WTC11 (cell line): ENCODE measurements around the gene TMEM234. TPM values are rescaled to one million over a fixed set of nuclear protein-coding genes. Genes with fewer than 3 reads are reported as not detected.

Experiments
- ATAC-seq: fragments of 200-7000 bp; cut with Tn5 transposase; 2 replicates; pipeline ENCODE4 v1.10.0; 2021; ENCODE audit warnings: mild to moderate bottlenecking, moderate library complexity
- CTCF ChIA-PET: fragments of 300-600 bp; sonication (Branson Sonifier 250); formaldehyde crosslinking; loops from one replicate; lab custom pipeline; 2021; ENCODE audit warnings: antibody characterized with exemption; lab: Charles Lee
- POLR2A ChIA-PET: fragments of 350-600 bp; sonication (Branson Sonifier 250); formaldehyde crosslinking; loops from one replicate; lab custom pipeline; 2021; ENCODE audit warnings: antibody characterized with exemption; lab: Charles Lee
- DNase-seq: peaks from one replicate; pipeline ENCODE4 v3.0.0; 2021; ENCODE audit warnings: low spot score
- H3K27ac Mint-ChIP-seq: 2 replicates; pipeline ENCODE4 v1.8.0; 2021; ENCODE audit warnings: mixed read lengths
- H3K27me3 Mint-ChIP-seq: 2 replicates; pipeline ENCODE4 v1.8.0; 2021; ENCODE audit warnings: low read depth, mild to moderate bottlenecking, moderate library complexity, mixed read lengths
- H3K36me3 Mint-ChIP-seq: 2 replicates; pipeline ENCODE4 v1.8.0; 2021; ENCODE audit warnings: mixed read lengths
- H3K4me1 Mint-ChIP-seq: 2 replicates; pipeline ENCODE4 v1.8.0; 2022; ENCODE audit warnings: mixed read lengths
- H3K4me3 Mint-ChIP-seq: 2 replicates; pipeline ENCODE4 v1.8.0; 2021; ENCODE audit warnings: mild to moderate bottlenecking, moderate library complexity, mixed read lengths
- H3K9me3 Mint-ChIP-seq: 2 replicates; pipeline ENCODE4 v1.8.0; 2021; ENCODE audit warnings: mixed read lengths
- AR ChIP-seq: fragments of 250-450 bp; sonication (Bioruptor Pico); IDR thresholded peaks from 2 replicates; pipeline ENCODE4 v1.9.0; 2021; ENCODE audit warnings: mild to moderate bottlenecking
- ARID4B ChIP-seq: sonication (generic); formaldehyde crosslinking; IDR thresholded peaks from 2 replicates; pipeline ENCODE4 v1.8.0; 2023; ENCODE audit warnings: missing genetic modification reagents, mild to moderate bottlenecking, borderline replicate concordance
- ATF2 ChIP-seq: sonication (generic); formaldehyde crosslinking; IDR thresholded peaks from 2 replicates; pipeline ENCODE4 v1.8.1; 2022; ENCODE audit warnings: low read depth, missing genetic modification reagents, borderline replicate concordance
- CDX4 ChIP-seq: fragments of 250-450 bp; sonication (Bioruptor Pico); IDR thresholded peaks from 2 replicates; pipeline ENCODE4 v1.9.0; 2021; ENCODE audit warnings: moderate library complexity, mild to moderate bottlenecking, inconsistent platforms, borderline replicate concordance
- E2F5 ChIP-seq: sonication (generic); formaldehyde crosslinking; IDR thresholded peaks from 2 replicates; pipeline ENCODE4 v1.8.1; 2022; ENCODE audit warnings: mild to moderate bottlenecking, moderate library complexity, missing genetic modification reagents
- ETV6 ChIP-seq: sonication (generic); formaldehyde crosslinking; IDR thresholded peaks from 2 replicates; pipeline ENCODE4 v1.8.1; 2022; ENCODE audit warnings: mild to moderate bottlenecking, missing genetic modification reagents
- FOXP1 ChIP-seq: sonication (generic); formaldehyde crosslinking; IDR thresholded peaks from 2 replicates; pipeline ENCODE4 v1.8.0; 2022; ENCODE audit warnings: missing genetic modification reagents, mild to moderate bottlenecking, moderate library complexity, borderline replicate concordance
- FOXP4 ChIP-seq: sonication (generic); formaldehyde crosslinking; IDR thresholded peaks from 2 replicates; pipeline ENCODE4 v1.8.0; 2022; ENCODE audit warnings: mild to moderate bottlenecking, missing genetic modification reagents
- GABPB1 ChIP-seq: sonication (generic); formaldehyde crosslinking; IDR thresholded peaks from 2 replicates; pipeline ENCODE4 v1.8.1; 2023; ENCODE audit warnings: mild to moderate bottlenecking, missing genetic modification reagents
- HMGXB4 ChIP-seq: sonication (generic); formaldehyde crosslinking; IDR thresholded peaks from 2 replicates; pipeline ENCODE4 v1.8.1; 2023; ENCODE audit warnings: mild to moderate bottlenecking, moderate library complexity, missing genetic modification reagents
- NFE2L1 ChIP-seq: sonication (generic); formaldehyde crosslinking; IDR thresholded peaks from 2 replicates; pipeline ENCODE4 v1.8.1; 2023; ENCODE audit warnings: missing genetic modification reagents
- SP1 ChIP-seq: sonication (generic); formaldehyde crosslinking; conservative IDR thresholded peaks from 2 replicates; pipeline ENCODE4 v1.8.1; 2022; ENCODE audit warnings: missing genetic modification reagents
- total RNA-seq: library from RNA; stranded (reverse); gene quantifications from 3 replicates; pipeline ENCODE4 v1.2.3, GENCODE V29; 2021

Gene TMEM234
- total RNA-seq, 1 experiment from 2014 or later, result 11.9 TPM

- H3K27me3 Mint-ChIP-seq, result peaks cover 4% of the 10 kb centered on the region
- peak overlapping the region; percentile 24; the same call in 1 of the 2 replicates for H3K4me3 Mint-ChIP-seq
- TF ChIP-seq CDX4 (no peak), SP1 (CRISPR knock-in tag) (no peak), ATF2 (CRISPR knock-in tag) (no peak), GABPB1 (peak; percentile 48; the same call in 1 of the 2 replicates), FOXP4 (CRISPR knock-in tag) (no peak)
- ChIA-PET POLR2A (interaction anchor here (0.5 to 3.2 kb wide), 4 partner anchors 10 to 375 kb away, joined by 3 to 30 read pairs (median 10); no protein-coding TSS in a partner anchor), CTCF (interaction anchor here (0.6 to 6.1 kb wide), 8 partner anchors 9 to 66 kb away, joined by 3 to 75 read pairs (median 14); partner anchors contain the start of genes EIF3I and TMEM234)
- peaks cover 40% of the 10 kb centered on the region for H3K4me1 Mint-ChIP-seq
- DNase-seq (no peak), ATAC-seq (no peak)
- H3K9me3 Mint-ChIP-seq, result no peaks in the 10 kb centered on the region
- H3K27ac Mint-ChIP-seq, result peak overlapping the region; percentile 70
- H3K36me3 Mint-ChIP-seq, result no peaks in the 10 kb centered on the region
Measured at GRCh38 chr1:32249831-32250525, 27.8 kb upstream of the TMEM234 start.

GRCh38 chr1:32247983-32248889 lies 26.1 kb upstream of the TMEM234 start:
- CTCF ChIA-PET, result interaction anchor here (0.5 to 6.1 kb wide), 51 partner anchors 10 to 459 kb away, joined by 3 to 75 read pairs (median 5); partner anchors contain the start of genes BSDC1, CCDC28B, DCDC2B and EIF3I
- H3K27me3 Mint-ChIP-seq, result peaks cover 4% of the 10 kb centered on the region
- peaks cover 40% of the 10 kb centered on the region for H3K4me1 Mint-ChIP-seq
- DNase-seq (peak; percentile 96), ATAC-seq (peak; percentile 85)
- POLR2A ChIA-PET, result interaction anchor here (0.6 to 3.2 kb wide), 15 partner anchors 8 to 163 kb away, joined by 3 to 30 read pairs (median 5); partner anchors contain the start of genes CCDC28B, IQCC, KPNA6 and MARCKSL1
- no peaks in the 10 kb centered on the region for H3K9me3 Mint-ChIP-seq
- peak overlapping the region; percentile 53 for H3K27ac Mint-ChIP-seq
- H3K4me3 Mint-ChIP-seq, result peak overlapping the region; percentile 57
- H3K36me3 Mint-ChIP-seq, result no peaks in the 10 kb centered on the region
- TF ChIP-seq HMGXB4 (CRISPR knock-in tag) (peak; percentile 85; the same call in 1 of the 2 replicates), ARID4B (0 out of 2 replicates have a peak, but pooled peaks have one; percentile 50), FOXP1 (no peak; the same call in 1 of the 2 replicates), NFE2L1 (CRISPR knock-in tag) (0 out of 2 replicates have a peak, but pooled peaks have one; percentile 62), SP1 (CRISPR knock-in tag) (peak; percentile 61; the same call in 1 of the 2 replicates), ETV6 (CRISPR knock-in tag) (peak; percentile 52; the same call in 1 of the 2 replicates), E2F5 (CRISPR knock-in tag) (0 out of 2 replicates have a peak, but pooled peaks have one; percentile 49), FOXP4 (CRISPR knock-in tag) (no peak), AR (CRISPR knock-in tag) (no peak)
